ENCODE measurements around the gene B3GALT5.

The B3GALT5 gene

GRCh38 chr21:39700318-39700717, 87.6 kb downstream of the B3GALT5 start:
- DNase-seq (ENCODE audit: low read depth), result no peak

DNA sequence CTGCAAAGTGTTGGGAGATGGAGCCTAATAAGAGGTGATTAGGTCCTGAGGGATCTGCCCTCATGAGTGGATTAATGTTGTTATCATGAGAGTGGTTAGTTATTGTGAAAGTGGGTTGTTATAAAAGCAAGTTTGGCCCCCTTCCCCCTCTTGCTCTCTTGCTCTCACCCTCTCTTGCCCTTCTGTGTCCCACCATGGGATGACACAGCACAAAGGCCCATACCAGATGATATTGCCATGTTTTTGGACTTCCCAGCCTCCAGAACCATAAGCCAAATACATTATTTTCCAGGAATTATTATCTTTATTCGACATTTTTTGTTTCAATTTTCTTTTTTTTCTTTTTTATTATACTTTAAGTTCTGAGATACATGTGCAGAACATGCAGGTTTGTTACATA, 90.8 kb downstream of the B3GALT5 start:
- no peak for DNase-seq (ENCODE audit: low read depth)

- no peak for DNase-seq (ENCODE audit: low read depth)
Measured at GRCh38 chr21:39705849-39706248, 93.1 kb downstream of the B3GALT5 start.

GRCh38 chr21:39707316-39707715, 94.6 kb downstream of the B3GALT5 start:
- no peak for DNase-seq (ENCODE audit: low read depth)

DNA sequence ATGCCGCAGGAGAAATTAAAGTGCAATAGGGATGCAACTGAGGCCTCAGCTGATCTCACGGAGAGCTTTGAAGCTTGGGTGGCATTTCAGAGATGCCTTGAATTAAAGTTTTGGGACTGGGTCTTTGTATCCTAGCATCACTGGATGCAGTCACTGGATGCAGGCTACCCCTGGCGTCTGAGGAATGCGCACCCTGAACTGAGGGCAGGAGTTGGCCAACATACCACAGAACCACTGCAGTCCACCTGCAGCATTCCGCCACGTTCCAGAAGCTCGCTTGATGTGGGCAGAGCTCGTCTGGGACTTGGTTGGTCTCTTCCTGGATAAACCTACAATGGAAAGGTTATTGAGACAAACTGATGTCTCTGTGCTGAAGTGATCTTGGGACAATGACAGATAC, 98.1 kb downstream of the B3GALT5 start:
- no peak for DNase-seq (ENCODE audit: low read depth)

DNA sequence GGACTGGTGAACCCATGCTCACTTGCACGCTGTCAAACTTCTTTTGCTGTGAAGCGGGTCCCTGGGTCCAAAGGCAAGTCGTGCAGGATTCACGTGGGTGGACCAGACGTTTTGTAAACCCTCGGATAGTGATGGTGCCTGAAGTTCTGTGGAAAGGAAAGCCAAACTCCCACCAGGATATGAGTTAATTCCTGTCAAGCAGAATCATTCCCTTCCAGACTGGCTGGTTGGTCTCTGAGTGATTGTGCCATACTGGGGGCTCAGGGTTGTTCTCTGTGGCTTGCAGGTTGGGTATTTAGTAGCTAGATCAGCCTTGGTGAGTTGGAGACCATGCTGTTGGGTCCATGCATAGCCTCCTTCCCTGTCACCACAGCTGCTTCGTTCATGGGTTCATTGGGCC, 99.5 kb downstream of the B3GALT5 start:
- DNase-seq (ENCODE audit: low read depth), result no peak

DNA sequence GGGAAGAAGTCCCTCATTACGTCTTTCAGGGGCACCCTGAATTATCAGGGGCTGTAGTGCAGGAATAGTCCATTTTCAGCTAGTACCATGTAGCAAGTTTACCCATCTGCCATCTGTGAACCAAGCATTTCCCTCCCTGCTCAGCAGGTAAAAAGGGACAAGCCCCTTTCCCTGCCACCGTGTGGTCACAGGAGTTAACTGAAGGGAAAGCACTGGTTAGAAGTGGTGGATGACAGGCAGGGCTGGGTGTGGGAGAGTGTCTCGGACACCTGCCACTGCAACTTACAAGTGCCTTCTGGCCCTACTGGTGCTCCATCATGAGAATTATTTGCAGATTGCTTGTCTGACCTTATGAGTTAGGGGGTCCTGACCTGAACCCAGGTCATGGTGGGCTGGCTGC, 100.2 kb downstream of the B3GALT5 start:
- DNase-seq (ENCODE audit: low read depth), result no peak

- DNase-seq (ENCODE audit: low read depth), result no peak
Measured at GRCh38 chr21:39713905-39714304, 101.2 kb downstream of the B3GALT5 start.

- DNase-seq (ENCODE audit: low read depth), result no peak
Measured at GRCh38 chr21:39714331-39714730, 101.6 kb downstream of the B3GALT5 start.

DNA sequence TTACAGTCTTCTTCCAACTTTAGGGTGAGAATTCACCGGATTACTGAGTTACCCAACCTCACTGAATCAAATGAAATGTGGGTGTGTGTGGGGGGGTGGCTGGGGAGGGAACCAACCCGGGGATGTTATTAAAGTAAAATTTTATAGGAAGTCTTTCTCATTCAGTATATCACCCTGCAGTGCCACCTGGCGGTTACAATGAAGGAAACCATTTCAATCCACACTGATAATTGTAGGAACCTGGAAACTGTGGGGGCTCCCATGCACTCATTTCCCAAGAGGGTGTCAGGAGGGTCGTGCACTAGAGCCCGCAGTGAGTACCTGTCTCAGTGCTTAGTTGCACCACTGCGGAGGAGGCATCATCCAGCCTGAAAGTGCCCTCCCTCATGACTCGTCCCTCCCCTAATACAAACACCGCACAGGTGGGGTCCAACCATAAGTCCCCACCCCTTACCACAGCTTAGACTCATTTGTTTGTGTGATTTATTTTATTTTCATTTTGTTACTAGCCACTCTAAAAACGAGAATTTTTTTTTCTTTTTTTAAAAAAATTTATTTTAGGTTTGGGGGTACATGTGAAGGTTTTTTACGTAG, 103.2 kb downstream of the B3GALT5 start:
- peak; percentile 14 for DNase-seq (ENCODE audit: low read depth)

GRCh38 chr21:39720126-39720778, 107.5 kb downstream of the B3GALT5 start:
- DNase-seq (ENCODE audit: low read depth), result no peak

- no peak for DNase-seq (ENCODE audit: low read depth)
Measured at GRCh38 chr21:39721885-39722284, 109.1 kb downstream of the B3GALT5 start.
